Keratinocyte (primary cell): ENCODE measurements around the gene C12orf50. TPM values are rescaled to one million over a fixed set of nuclear protein-coding genes. Genes with fewer than 3 reads are reported as not detected.

Experiments used
- DNase-seq: peaks from one replicate; pipeline ENCODE4 v3.0.0-alpha.2; 2011; ENCODE audit warnings: low read depth, missing footprints, low spot score
- FAIRE-seq: peaks from 2 replicates; lab custom pipeline; 2011; peaks lifted over from hg19 to GRCh38; lab: Jason Lieb, UNC
- H2AFZ ChIP-seq: 2 replicates; pipeline ENCODE4 v1.6.0; 2012; ENCODE audit warnings: low read length, control low read depth, inconsistent platforms; ENCODE audit not compliant: control insufficient read depth
- H3K27ac ChIP-seq: 2 replicates; pipeline ENCODE4 v1.5.1; 2011; ENCODE audit warnings: low read length; ENCODE audit not compliant: control insufficient read depth, insufficient read depth
- H3K27me3 ChIP-seq: 3 replicates; pipeline ENCODE4 v1.6.0; 2011; ENCODE audit warnings: low read length; ENCODE audit not compliant: control insufficient read depth, insufficient read depth; ENCODE audit errors: extremely low read depth
- H3K36me3 ChIP-seq, 2 experiments: 2 replicates in 1 of 2; 3 replicates in 1 of 2; pipeline ENCODE4 v1.5.1; 2011; ENCODE audit warnings: low read length in 2 of 2, mild to moderate bottlenecking in 1 of 2; ENCODE audit not compliant: control insufficient read depth in 2 of 2, insufficient read depth in 2 of 2; ENCODE audit errors: extremely low read depth in 1 of 2
- H3K4me1 ChIP-seq: 3 replicates; pipeline ENCODE4 v1.5.1; 2011; ENCODE audit warnings: low read length; ENCODE audit not compliant: control insufficient read depth, insufficient read depth; ENCODE audit errors: extremely low read depth
- H3K4me2 ChIP-seq: 3 replicates; pipeline ENCODE4 v1.6.0; 2011; ENCODE audit warnings: low read depth, low read length; ENCODE audit not compliant: control insufficient read depth, insufficient read depth; ENCODE audit errors: extremely low read depth
- H3K4me3 ChIP-seq, 3 experiments: fragments of 200-600 bp in 1 of 3; sonication (generic) in 1 of 3; 2 replicates in 2 of 3; 3 replicates in 1 of 3; pipeline ENCODE4 v1.5.1; 2011 to 2016; ENCODE audit warnings: low read length in 3 of 3, mild to moderate bottlenecking in 3 of 3, control low read depth in 2 of 3, inconsistent platforms in 1 of 3, low read depth in 1 of 3, mixed read lengths in 1 of 3, mixed run types in 1 of 3, moderate library complexity in 1 of 3; ENCODE audit not compliant: control insufficient read depth in 2 of 3, insufficient read depth in 2 of 3; ENCODE audit errors: extremely low read depth in 1 of 3
- H3K79me2 ChIP-seq: 2 replicates; pipeline ENCODE4 v1.6.0; 2012; ENCODE audit warnings: low read length; ENCODE audit not compliant: control insufficient read depth, insufficient read depth
- H3K9ac ChIP-seq: 3 replicates; pipeline ENCODE4 v1.6.0; 2011; ENCODE audit warnings: low read length; ENCODE audit not compliant: control insufficient read depth, insufficient read depth; ENCODE audit errors: extremely low read depth
- H3K9me1 ChIP-seq: 3 replicates; pipeline ENCODE4 v1.6.0; 2011; ENCODE audit warnings: low read length; ENCODE audit not compliant: control insufficient read depth, insufficient read depth; ENCODE audit errors: extremely low read depth
- H3K9me3 ChIP-seq: 2 replicates; pipeline ENCODE4 v1.5.1; 2012; ENCODE audit warnings: low read depth, low read length; ENCODE audit not compliant: control insufficient read depth
- H4K20me1 ChIP-seq: 3 replicates; pipeline ENCODE4 v1.6.0; 2011; ENCODE audit warnings: low read length; ENCODE audit not compliant: control insufficient read depth, insufficient read depth; ENCODE audit errors: extremely low read depth
- CTCF ChIP-seq, 3 experiments: IDR thresholded peaks in 1 of 3; conservative IDR thresholded peaks in 1 of 3; optimal IDR thresholded peaks in 1 of 3; 2 replicates in 2 of 3; 3 replicates in 1 of 3; pipeline versions ENCODE3 to v1.5.1; 2011; ENCODE audit warnings: low read length in 3 of 3, mild to moderate bottlenecking in 3 of 3, moderate library complexity in 2 of 3, control low read depth in 1 of 3, inconsistent platforms in 1 of 3; ENCODE audit not compliant: insufficient read depth in 2 of 3; ENCODE audit errors: extremely low read depth in 1 of 3
- EZH2 ChIP-seq: IDR thresholded peaks from one replicate; pipeline ENCODE4 v1.6.1; 2012; ENCODE audit warnings: inconsistent platforms, mild to moderate bottlenecking, low read length, moderate library complexity
- dilution Hi-C: fragments of 300-500 bp; cut with MboI; formaldehyde crosslinking; loops from one replicate; pipeline ENCODE4 v1.7.0; 2020; ENCODE audit warnings: low sequenced_read_pairs; ENCODE audit not compliant: extremely low pct_ligation_motif_present
- polyA plus RNA-seq, 5 experiments: library from polyadenylated mRNA; depleted of rRNA in 3 of 5; stranded (reverse) in 3 of 5; stranded (forward) in 1 of 5; unstranded in 1 of 5; fragments of >200 nt; gene quantifications; 1 replicate in 1 of 5; 2 replicates in 3 of 5; 3 replicates in 1 of 5; pipeline versions ENCODE4 v1.2.1 to v1.2.3, GENCODE V29; 2011 to 2012; ENCODE audit warnings: missing spikeins in 2 of 5, low read depth in 1 of 5, low replicate concordance in 1 of 5

C12orf50 gene
- polyA plus RNA-seq, 1 donor (not counting 4 experiments of a cell fraction or from before 2014, with no cell fraction given) = not detected

- no peak for FAIRE-seq
- Histone ChIP-seq H3K4me2 (no peak overlapping the region), H3K9me3 (no peaks in the 10 kb centered on the region), H4K20me1 (no peaks in the 10 kb centered on the region), H3K36me3 (no peaks in the 10 kb centered on the region), H2AFZ (no peak overlapping the region), H3K4me3 (no peak overlapping the region), H3K4me1 (no peaks in the 10 kb centered on the region), H3K27ac (no peak overlapping the region), H3K79me2 (no peaks in the 10 kb centered on the region), H3K9ac (no peak overlapping the region), H3K9me1 (no peaks in the 10 kb centered on the region), H3K27me3 (no peaks in the 10 kb centered on the region)
- TF ChIP-seq EZH2 (no peak), CTCF (optimal IDR thresholded peaks at IDR 0.05 in 1 of 3, IDR thresholded peaks at IDR 0.05 in 1 of 3, conservative IDR thresholded peaks at IDR 0.05 in 1 of 3; ENCODE audit: extremely low read depth in 1 of 3, insufficient read depth in 2 of 3, low read length in 3 of 3) (no peak)
- dilution Hi-C loops = no loop called here
- DNase-seq = no peak
Observed at GRCh38 chr12:87952223-87952622, 77.0 kb downstream of the C12orf50 start.

- H3K36me3 ChIP-seq = no peaks in the 10 kb centered on the region
- H3K9me1 ChIP-seq = no peaks in the 10 kb centered on the region
- H2AFZ ChIP-seq = no peak overlapping the region
- DNase-seq (no peak), FAIRE-seq (no peak)
- H3K9ac ChIP-seq = no peak overlapping the region
- H3K4me1 ChIP-seq = no peaks in the 10 kb centered on the region
- dilution Hi-C loops = no loop called here
- H3K27me3 ChIP-seq = no peaks in the 10 kb centered on the region
- no peak overlapping the region for H3K4me3 ChIP-seq
- H3K79me2 ChIP-seq = no peaks in the 10 kb centered on the region
- H3K4me2 ChIP-seq = no peak overlapping the region
- H3K9me3 ChIP-seq = no peaks in the 10 kb centered on the region
- TF ChIP-seq CTCF (optimal IDR thresholded peaks at IDR 0.05 in 1 of 3, IDR thresholded peaks at IDR 0.05 in 1 of 3, conservative IDR thresholded peaks at IDR 0.05 in 1 of 3; ENCODE audit: extremely low read depth in 1 of 3, insufficient read depth in 2 of 3, low read length in 3 of 3) = no peak
- no peak for TF ChIP-seq EZH2
- no peak overlapping the region for H3K27ac ChIP-seq
- H4K20me1 ChIP-seq = no peaks in the 10 kb centered on the region
Observed at GRCh38 chr12:87943762-87944161, 85.4 kb downstream of the C12orf50 start.
